AML-193 (cell line): Measurements from ENCODE around the gene SCGB3A2.
A peak's percentile ranks its signal among the peaks of the same experiment; 100 is the strongest.

ENCODE experiments used
- DNase-seq, 2 experiments: peaks; one replicate each; lab custom pipeline; 2025; lab: John Stamatoyannopoulos, UW

Gene SCGB3A2

DNA sequence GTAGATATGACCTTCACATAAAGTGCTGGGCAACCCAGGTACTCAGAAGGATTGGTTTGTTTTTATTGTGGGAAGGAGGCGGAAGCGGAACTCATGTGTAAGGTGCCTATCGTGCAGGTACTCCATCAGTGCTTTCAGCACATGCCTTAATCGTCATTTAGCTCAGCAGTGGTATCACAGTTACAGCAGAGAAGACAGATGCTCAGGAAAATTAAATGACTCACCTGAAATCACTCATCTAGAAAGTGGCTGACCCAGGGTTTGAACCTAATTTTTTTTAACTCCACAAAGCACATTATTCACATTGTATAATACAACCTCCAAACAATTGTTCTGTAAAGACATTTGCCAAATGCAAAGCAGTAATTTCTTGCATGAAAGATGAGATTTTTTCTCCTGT is 25.6 kb downstream of the SCGB3A2 start:
- no peak for DNase-seq

DNA sequence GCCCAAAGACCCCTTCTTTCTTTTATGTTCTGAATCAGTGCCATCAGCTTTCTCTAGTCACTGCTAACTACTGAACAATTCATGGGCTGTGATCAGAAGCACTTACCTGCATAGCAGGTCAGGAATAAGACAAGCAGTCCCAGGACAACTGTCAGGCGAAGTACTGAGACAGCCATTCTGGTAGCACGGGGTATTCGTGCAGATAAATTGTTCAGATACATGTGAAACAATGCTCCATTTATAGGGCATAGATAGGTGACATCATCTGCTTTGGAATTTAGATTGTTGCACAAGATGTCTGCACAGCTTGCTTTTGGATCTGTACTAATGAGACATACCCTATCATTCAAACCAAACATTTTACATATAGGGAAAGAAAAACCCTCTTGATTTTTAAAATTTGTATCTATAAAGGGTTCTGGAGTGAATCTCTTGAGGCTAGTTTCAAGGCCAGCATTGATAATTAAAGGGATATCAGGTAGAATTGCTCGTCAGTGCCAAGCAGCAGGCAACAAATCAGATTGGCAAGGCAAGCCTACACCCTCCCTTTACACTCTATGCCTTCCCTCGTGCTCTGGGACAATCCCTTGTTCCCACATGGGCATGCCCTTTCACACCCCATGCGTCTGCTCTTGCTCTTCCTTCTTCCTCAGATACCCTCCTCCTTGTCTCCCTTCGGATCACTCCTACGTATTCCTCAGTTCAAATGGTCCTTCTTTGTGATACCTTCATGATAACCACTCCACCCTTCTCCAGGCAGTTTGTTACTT is 28.0 kb downstream of the SCGB3A2 start, which contains the start of gene C5orf46:
TSS of gene C5orf46 (minus strand) at position 213 of the 770 bp plus-strand sequence. CDS start at position 176, 37 bp downstream.
- DNase-seq, result no peak

DNA sequence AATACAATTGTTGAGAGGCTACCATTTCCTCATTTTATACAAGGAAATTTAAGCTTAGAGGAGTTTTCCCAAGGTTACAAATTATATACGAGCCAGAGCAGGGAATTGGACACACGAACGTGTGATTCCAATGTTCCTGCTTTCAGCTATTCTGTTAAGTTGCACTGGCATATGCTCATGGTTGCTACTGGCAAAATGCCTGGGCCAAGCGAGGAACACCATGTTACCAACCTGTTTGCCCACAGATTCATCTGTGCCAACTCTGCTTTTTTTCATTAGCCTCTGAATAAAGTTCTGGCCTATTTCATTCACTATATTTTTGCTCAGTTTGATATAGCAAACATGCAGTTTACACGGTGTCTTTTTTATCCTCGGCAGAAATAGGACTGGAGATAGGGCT is 32.9 kb downstream of the SCGB3A2 start:
- DNase-seq, result no peak

DNA sequence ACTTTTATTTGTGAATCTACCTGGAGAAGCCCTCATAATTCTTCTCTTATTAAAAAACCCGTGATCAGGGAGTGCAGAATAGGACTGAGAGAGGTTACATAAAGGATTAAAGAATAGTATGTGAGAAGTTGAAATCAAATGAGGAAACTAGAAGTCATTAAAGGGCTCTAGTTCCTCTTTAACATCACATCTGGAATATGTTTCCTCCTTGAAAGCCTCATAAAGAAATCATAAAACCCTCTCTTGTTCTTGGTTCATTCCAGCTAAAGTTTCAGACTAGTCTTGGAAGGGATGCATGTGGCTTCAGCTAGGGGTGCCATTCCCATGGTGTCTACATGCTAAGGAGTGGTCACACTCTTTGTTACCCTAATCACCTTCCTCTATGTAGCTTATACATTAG is 33.5 kb downstream of the SCGB3A2 start:
- DNase-seq, result peak; percentile 48 to 59

DNA sequence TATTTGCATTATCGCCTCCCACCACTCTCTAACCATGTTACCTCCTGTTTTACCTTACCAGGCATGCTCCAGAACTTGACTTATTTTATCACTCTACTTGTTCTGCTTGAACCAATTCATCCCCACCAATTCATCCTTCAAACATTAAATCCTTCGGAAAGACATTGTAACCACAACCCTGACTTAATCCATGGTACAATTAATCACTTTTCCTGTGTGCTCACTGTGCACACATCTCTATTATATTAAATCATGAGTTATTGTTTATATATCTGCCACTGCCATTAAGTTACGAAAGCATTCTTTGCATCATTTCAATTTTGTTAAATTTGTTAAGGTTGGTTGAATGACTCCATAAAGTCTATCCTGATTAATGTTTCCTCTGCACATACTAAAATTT is 35.3 kb downstream of the SCGB3A2 start:
- DNase-seq, result no peak

DNA sequence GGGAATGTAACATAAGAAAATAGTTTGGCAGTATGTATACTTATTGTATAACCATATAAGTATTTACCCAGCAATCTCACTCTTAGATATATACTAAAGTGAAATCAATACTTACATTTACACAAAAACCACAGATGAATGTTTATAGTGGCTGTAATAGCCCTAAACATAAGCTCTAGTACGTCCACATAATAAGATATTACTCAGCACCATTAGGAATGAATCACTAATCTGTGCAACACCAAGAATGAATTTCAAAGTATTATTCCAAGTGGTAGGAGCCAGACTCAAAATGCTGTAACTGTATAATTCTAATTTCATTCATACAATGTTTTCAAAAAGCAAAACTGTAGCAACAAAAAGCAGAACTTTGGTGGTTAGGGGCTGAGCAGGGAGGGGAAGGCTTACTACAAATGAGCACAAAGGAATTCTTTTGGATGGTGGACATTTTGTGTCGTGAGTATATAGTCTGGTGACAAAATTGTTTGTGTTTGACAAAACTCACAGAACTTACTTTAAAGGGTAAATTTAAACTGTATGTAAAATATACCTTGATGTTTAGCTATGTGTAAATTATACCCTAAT is 39.7 kb downstream of the SCGB3A2 start:
- no peak for DNase-seq

DNA sequence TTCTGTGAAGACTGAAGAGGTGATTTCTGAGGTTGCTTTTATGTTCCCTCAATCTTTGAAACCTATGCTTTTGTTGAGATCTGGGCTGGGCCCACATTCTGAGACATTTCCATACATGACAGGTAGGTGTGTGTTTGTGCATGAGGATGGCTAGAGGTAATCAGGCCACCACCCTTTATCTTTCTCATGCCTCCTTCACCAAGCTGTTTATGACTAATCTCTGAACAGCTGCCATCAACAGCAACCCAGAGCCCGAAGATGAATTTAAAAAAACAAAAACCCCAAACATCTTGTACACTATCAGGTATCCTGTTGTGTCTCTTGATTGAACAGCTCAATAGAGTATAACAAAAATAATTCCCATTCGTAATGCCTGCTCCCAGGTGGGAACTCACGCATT is 40.4 kb downstream of the SCGB3A2 start:
- DNase-seq, result no peak

DNA sequence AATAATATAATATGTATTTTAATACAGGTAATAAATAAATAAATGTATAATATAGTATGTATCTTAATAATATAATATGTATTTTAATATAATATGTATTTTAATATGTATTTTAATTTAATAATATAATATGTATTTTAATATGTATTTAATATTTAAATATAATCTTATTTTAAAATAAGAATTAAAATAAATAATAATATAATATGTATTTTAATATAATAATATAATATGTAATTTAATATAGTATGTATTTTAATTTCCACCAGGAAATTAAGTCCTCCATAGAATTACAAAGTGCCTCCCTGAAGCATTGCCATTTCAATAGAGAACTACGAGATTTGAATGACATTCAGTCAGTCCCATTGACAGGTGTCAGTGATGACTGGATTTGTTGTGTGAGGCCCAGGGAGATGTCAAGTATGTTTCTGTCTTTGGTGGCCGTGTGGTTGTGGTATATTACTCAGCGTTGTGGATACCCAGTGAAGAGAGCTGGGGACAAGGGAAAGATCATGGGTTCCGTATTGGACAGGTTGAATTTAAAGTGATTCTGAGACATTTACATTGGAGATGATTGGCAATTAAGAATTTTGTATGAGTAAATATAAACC is 42.0 kb downstream of the SCGB3A2 start:
- DNase-seq, result no peak

DNA sequence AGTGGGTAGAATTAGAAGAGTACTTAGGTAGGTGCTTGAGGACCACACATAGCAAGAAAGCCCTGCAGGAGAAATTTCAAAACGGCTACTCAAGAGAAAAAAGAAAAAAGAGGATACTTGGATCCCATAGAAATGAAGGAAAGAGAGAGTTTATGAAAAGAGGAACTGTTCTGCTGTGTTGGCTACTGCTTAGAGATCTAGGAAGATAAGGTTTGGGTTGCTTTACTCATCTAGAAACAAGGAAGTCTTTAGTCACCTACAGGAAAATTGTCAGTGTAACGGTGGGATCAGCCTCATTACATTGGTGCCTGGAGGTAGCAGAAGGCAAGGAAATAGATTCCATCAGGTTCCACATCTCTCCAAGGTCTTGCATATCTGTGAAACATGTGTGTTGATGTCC is 42.6 kb downstream of the SCGB3A2 start:
- peak; percentile 37 to 48 for DNase-seq

DNA sequence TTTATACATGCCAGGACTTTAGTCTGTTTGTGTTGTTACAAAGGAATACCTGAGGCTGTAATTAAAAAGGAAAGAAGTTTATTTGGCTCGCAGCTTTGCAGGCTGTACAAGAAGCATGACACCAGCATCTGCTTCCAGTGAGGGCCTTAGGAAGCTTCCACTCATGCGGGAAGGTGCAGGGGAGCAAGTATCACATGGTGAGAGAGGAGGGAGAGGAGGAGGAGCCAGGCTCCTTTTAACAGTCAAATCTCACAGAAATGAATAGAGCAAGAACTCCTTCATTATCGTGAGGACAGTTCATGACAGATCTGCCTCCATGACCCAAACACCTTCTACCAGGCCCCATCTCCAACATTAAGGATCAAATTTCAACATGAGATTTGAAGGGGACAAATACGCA is 46.5 kb downstream of the SCGB3A2 start:
- DNase-seq, result no peak

DNA sequence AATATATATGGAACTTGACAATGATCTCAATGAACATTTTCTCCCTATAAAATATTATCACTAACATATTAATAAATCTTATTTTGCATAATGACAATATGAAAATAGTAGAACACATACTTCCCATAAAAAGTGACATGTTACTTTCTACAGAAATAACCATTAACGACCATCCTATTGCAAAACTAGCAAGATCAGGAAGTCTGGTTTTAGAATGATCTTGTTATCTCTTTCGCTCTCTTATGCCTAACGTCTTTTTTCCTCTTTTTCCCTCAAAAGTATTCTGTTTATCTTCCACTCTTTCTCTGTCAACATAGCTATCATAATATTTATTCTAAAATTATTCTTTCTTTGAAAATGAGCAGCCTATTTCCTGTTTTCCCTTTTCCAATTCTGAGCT is 49.4 kb downstream of the SCGB3A2 start:
- DNase-seq, result peak; percentile 21 to 24

DNA sequence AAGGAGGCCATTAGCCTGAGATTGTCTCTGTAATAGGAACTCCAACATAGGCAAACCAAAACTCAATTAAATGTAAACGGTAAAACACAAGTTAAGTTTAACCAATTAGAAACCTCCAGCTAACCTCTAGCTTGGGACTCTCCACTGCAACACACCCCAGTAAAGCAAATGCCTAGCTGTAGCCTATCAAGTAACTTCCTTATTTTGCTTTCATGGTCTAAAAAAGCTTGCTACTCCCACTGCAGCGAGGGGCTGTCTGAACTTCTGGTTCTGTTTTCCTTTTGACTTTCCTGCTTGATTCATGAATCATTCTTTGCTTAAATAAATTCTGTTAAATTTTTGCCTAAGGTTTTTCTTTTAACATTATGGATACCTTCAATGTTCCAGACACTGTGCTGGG is 52.3 kb downstream of the SCGB3A2 start:
- DNase-seq, result peak; percentile 19 to 24
